Measurements from ENCODE around the gene SYNRG.

Gene SYNRG

GRCh38 chr17:37609170-37610040, at the start of gene SYNRG:
Gene SYNRG (minus strand): TSS chr17:37609418. CDS start chr17:37609355, 63 bp downstream.
- POLR2A ChIA-PET (ENCODE audit: low non-redundant PET): interaction anchor here (0.6 kb wide), 1 partner anchor 184 kb away, joined by 5 read pairs; no protein-coding TSS in a partner anchor
- TF ChIP-seq CTCF (conservative IDR thresholded peaks at IDR 0.05; ENCODE audit: low read depth): peak; percentile 32
- peak within 1 kb of the TSS; percentile 81 for H3K27ac ChIP-seq
- peak; percentile 98 for DNase-seq (ENCODE audit: low spot score)
- CTCF ChIA-PET: interaction anchor here (0.7 to 1.0 kb wide), 2 partner anchors 29 to 39 kb away, joined by 3 to 4 read pairs; no protein-coding TSS in a partner anchor

- H3K27ac ChIP-seq: no peak overlapping the region
- CTCF ChIA-PET: interaction anchor here (0.7 kb wide), 1 partner anchor 895 kb away, joined by 4 read pairs; no protein-coding TSS in a partner anchor
- no peak for DNase-seq (ENCODE audit: low spot score)
- no peak for TF ChIP-seq CTCF (conservative IDR thresholded peaks at IDR 0.05; ENCODE audit: low read depth)
- POLR2A ChIA-PET (ENCODE audit: low non-redundant PET): no interaction called here
These were observed 48.0 kb upstream of the SYNRG start for GRCh38 chr17:37657202-37657601.

GRCh38 chr17:37651849-37652248, 42.6 kb upstream of the SYNRG start:
- CTCF ChIA-PET: interaction anchor here (0.6 kb wide), 1 partner anchor 1301 kb away, joined by 3 read pairs; no protein-coding TSS in a partner anchor
- POLR2A ChIA-PET (ENCODE audit: low non-redundant PET): no interaction called here
- DNase-seq (ENCODE audit: low spot score): no peak
- TF ChIP-seq CTCF (conservative IDR thresholded peaks at IDR 0.05; ENCODE audit: low read depth): no peak
- H3K27ac ChIP-seq: no peak overlapping the region

- peak; percentile 39 for DNase-seq (ENCODE audit: low spot score)
- peak; percentile 41 for TF ChIP-seq CTCF (conservative IDR thresholded peaks at IDR 0.05; ENCODE audit: low read depth)
- ChIA-PET POLR2A (ENCODE audit: low non-redundant PET) (no interaction called here), CTCF (interaction anchor here (0.5 to 4.2 kb wide), 22 partner anchors 8 to 1141 kb away, joined by 3 to 27 read pairs (median 4); no protein-coding TSS in a partner anchor)
- H3K27ac ChIP-seq: no peak overlapping the region
These were observed 41.3 kb upstream of the SYNRG start for GRCh38 chr17:37650419-37651003.

GRCh38 chr17:37648555-37648954, 39.3 kb upstream of the SYNRG start:
- no peak overlapping the region for H3K27ac ChIP-seq
- TF ChIP-seq CTCF (conservative IDR thresholded peaks at IDR 0.05; ENCODE audit: low read depth): no peak
- CTCF ChIA-PET: interaction anchor here (1.5 to 4.2 kb wide), 2 partner anchors 122 to 168 kb away, joined by 6 to 27 read pairs; no protein-coding TSS in a partner anchor
- POLR2A ChIA-PET (ENCODE audit: low non-redundant PET): no interaction called here
- peak; percentile 23 for DNase-seq (ENCODE audit: low spot score)

- ChIA-PET POLR2A (ENCODE audit: low non-redundant PET) (no interaction called here), CTCF (interaction anchor here (0.6 to 4.2 kb wide), 3 partner anchors 90 to 168 kb away, joined by 3 to 27 read pairs (median 6); no protein-coding TSS in a partner anchor)
- TF ChIP-seq CTCF (conservative IDR thresholded peaks at IDR 0.05; ENCODE audit: low read depth): no peak
- no peak for DNase-seq (ENCODE audit: low spot score)
- H3K27ac ChIP-seq: no peak overlapping the region
These were observed 38.6 kb upstream of the SYNRG start for GRCh38 chr17:37647856-37648255.

All from RWPE1 (cell line).